Kidney epithelial cell (primary cell): Measurements from ENCODE around the gene CPSF4L. TPM values are rescaled to one million over a fixed set of nuclear protein-coding genes. Genes with fewer than 3 reads are reported as not detected.

Experiments
- DNase-seq: peaks from one replicate; pipeline ENCODE4 v3.0.0-alpha.2; 2010; ENCODE audit warnings: low read depth
- H3K27me3 ChIP-seq: 2 replicates; pipeline ENCODE4 v1.6.0; 2011; ENCODE audit warnings: low read length; ENCODE audit not compliant: control insufficient read depth, insufficient read depth
- H3K36me3 ChIP-seq: 2 replicates; pipeline ENCODE4 v1.5.1; 2011; ENCODE audit warnings: low read length; ENCODE audit not compliant: control insufficient read depth, insufficient read depth
- H3K4me3 ChIP-seq: 2 replicates; pipeline ENCODE4 v1.5.1; 2011; ENCODE audit warnings: low read depth, mild to moderate bottlenecking, control low read depth, low read length
- total RNA-seq: library from RNA; depleted of rRNA; stranded (reverse); fragments of >200 nt; gene quantifications from 2 replicates; pipeline ENCODE4 v1.2.3, GENCODE V29; 2015
- TF ChIP-seq, protein P1 (sequence below): IDR thresholded peaks from 2 replicates; pipeline ENCODE4 v1.5.1; 2011; ENCODE audit warnings: mild to moderate bottlenecking, moderate library complexity, low read length, control low read depth, inconsistent platforms; ENCODE audit not compliant: insufficient read depth, poor library complexity, severe bottlenecking

CPSF4L gene
- total RNA-seq, 1 donor from 2014 or later, result not detected

- Histone ChIP-seq H3K27me3 (no peaks in the 10 kb centered on the region), H3K4me3 (no peak overlapping the region), H3K36me3 (no peaks in the 10 kb centered on the region)
- TF ChIP-seq, protein P1, sequence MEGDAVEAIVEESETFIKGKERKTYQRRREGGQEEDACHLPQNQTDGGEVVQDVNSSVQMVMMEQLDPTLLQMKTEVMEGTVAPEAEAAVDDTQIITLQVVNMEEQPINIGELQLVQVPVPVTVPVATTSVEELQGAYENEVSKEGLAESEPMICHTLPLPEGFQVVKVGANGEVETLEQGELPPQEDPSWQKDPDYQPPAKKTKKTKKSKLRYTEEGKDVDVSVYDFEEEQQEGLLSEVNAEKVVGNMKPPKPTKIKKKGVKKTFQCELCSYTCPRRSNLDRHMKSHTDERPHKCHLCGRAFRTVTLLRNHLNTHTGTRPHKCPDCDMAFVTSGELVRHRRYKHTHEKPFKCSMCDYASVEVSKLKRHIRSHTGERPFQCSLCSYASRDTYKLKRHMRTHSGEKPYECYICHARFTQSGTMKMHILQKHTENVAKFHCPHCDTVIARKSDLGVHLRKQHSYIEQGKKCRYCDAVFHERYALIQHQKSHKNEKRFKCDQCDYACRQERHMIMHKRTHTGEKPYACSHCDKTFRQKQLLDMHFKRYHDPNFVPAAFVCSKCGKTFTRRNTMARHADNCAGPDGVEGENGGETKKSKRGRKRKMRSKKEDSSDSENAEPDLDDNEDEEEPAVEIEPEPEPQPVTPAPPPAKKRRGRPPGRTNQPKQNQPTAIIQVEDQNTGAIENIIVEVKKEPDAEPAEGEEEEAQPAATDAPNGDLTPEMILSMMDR, result no peak
- DNase-seq, result peak; percentile 70
Observed at GRCh38 chr17:73291260-73291801, 29.7 kb upstream of the CPSF4L start.

- H3K36me3 ChIP-seq, result no peaks in the 10 kb centered on the region
- no peak for DNase-seq
- no peak overlapping the region for H3K4me3 ChIP-seq
- TF ChIP-seq, protein P1, result no peak
- H3K27me3 ChIP-seq, result no peaks in the 10 kb centered on the region
Observed at GRCh38 chr17:73290399-73291259, 28.9 kb upstream of the CPSF4L start.

- H3K27me3 ChIP-seq, result no peaks in the 10 kb centered on the region
- peaks cover 2% of the 10 kb centered on the region for H3K36me3 ChIP-seq
- DNase-seq, result no peak
- no peak overlapping the region for H3K4me3 ChIP-seq
- TF ChIP-seq, protein P1, result no peak
Observed at GRCh38 chr17:73289549-73290254, 28.0 kb upstream of the CPSF4L start.

- Histone ChIP-seq H3K4me3 (no peak overlapping the region), H3K36me3 (peaks cover 2% of the 10 kb centered on the region), H3K27me3 (no peaks in the 10 kb centered on the region)
- TF ChIP-seq, protein P1, result no peak
- DNase-seq, result no peak
Observed at GRCh38 chr17:73288534-73289302, 27.0 kb upstream of the CPSF4L start.

- TF ChIP-seq, protein P1, result no peak
- DNase-seq, result no peak
- Histone ChIP-seq H3K36me3 (peaks cover 2% of the 10 kb centered on the region), H3K4me3 (no peak overlapping the region), H3K27me3 (no peaks in the 10 kb centered on the region)
Observed at GRCh38 chr17:73286863-73287296, 25.2 kb upstream of the CPSF4L start.
